Memory B cell (primary cell): ENCODE data around the gene LARGE1.

Experiments
- ATAC-seq: fragments of 150-1000 bp; cut with Tn5 transposase; 2 replicates; pipeline ENCODE4 v1.10.0; 2021; ENCODE audit warnings: low read depth, mild to moderate bottlenecking, moderate library complexity
- DNase-seq, 2 donors: peaks; one replicate each; pipeline ENCODE4 v3.0.0; 2022; ENCODE audit warnings: low spot score in 2 of 2
- H3K27ac Mint-ChIP-seq: one replicate; pipeline ENCODE4 v1.8.0; 2022; ENCODE audit warnings: mild to moderate bottlenecking, moderate library complexity, mixed read lengths
- H3K27me3 Mint-ChIP-seq: one replicate; pipeline ENCODE4 v1.8.0; 2022; ENCODE audit warnings: mixed read lengths
- H3K36me3 Mint-ChIP-seq: one replicate; pipeline ENCODE4 v1.8.0; 2022; ENCODE audit warnings: mild to moderate bottlenecking, mixed read lengths
- H3K4me1 Mint-ChIP-seq: one replicate; pipeline ENCODE4 v1.8.0; 2022; ENCODE audit warnings: mixed read lengths
- H3K4me3 Mint-ChIP-seq: one replicate; pipeline ENCODE4 v1.8.0; 2022; ENCODE audit warnings: mild to moderate bottlenecking, moderate library complexity, mixed read lengths
- H3K9me3 Mint-ChIP-seq: one replicate; pipeline ENCODE4 v1.8.0; 2022; ENCODE audit warnings: mixed read lengths

LARGE1 gene

DNA sequence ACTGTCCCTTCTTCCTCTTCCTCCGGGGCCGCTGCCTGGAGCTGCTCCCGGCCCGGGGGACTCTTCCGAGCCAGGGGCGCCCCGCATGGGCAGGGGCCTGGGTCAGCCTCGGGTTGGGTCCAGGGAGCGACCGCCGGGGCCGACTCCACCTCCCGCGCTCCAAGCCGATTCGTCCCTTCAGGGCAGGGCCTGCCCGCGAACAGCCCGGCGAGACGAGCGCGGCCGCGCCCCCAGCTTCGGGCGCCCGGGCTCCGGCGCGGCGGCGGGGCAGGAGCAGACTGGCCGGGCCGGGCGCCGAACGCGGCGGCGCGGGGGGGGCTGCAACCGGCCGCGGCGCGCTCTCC is at the start of gene LARGE1:
LARGE1 (minus strand) TSS at position 280 of the 344 bp plus-strand sequence.
- ATAC-seq, result peak; percentile 1
- H3K27ac Mint-ChIP-seq, result peak within 1 kb of the TSS; percentile 8

DNA sequence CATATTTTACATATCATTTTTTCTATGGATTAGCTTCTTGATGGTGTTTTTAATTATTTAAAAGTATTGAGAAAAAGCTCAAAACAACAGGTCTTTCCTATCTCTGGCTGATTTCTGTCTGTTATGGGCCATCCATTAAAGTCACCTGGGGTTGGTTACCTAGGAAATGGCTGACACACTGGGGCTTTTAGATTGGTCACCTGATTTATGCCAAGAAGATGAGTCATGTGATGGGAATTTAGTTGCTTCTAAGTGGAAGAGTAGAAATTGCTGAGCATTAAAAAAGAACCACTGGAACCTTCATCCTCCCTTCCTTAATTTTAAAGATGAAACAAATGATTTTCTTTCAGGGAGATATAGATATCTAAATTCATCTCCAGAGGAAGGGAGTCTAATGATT is 48.8 kb upstream of the LARGE1 start:
- no peak overlapping the region for H3K27ac Mint-ChIP-seq

More for the DNA sequence above, at the start of gene LARGE1:
- Mint-ChIP-seq H3K4me1 (peaks cover 23% of the 10 kb centered on the region), H3K27me3 (peaks cover 8% of the 10 kb centered on the region), H3K4me3 (peak within 1 kb of the TSS; percentile 94), H3K9me3 (no peaks in the 10 kb centered on the region), H3K36me3 (peaks cover 2% of the 10 kb centered on the region)
- peak; percentile 5 to 44 for DNase-seq

DNA sequence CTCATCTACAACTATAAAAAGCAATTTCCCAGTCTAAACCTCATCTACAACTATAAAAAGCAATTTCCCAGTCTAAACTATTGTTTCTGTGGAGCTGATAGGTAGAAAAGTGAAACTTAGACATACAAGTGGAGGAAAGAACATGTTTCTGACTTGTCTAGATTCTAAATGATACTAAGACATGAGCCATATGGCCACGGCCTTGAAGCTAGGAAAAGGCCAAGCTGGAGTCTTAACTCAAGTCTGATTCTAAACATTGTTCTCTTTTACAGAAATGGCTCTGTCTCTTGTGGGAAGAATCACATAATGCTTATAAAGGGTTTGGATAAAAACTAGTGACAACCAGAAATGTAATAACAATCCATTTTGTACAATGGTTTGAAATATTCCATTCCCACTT is 43.8 kb upstream of the LARGE1 start:
- DNase-seq, result no peak
- ATAC-seq, result no peak
- H3K36me3 Mint-ChIP-seq, result no peaks in the 10 kb centered on the region
- H3K27ac Mint-ChIP-seq, result no peak overlapping the region
- no peaks in the 10 kb centered on the region for H3K27me3 Mint-ChIP-seq
- no peaks in the 10 kb centered on the region for H3K9me3 Mint-ChIP-seq
- peaks cover 4% of the 10 kb centered on the region for H3K4me1 Mint-ChIP-seq
- no peak overlapping the region for H3K4me3 Mint-ChIP-seq

More for the DNA sequence above, 48.8 kb upstream of the LARGE1 start:
- Mint-ChIP-seq H3K36me3 (no peaks in the 10 kb centered on the region), H3K9me3 (no peaks in the 10 kb centered on the region), H3K27me3 (peaks cover 2% of the 10 kb centered on the region), H3K4me1 (no peaks in the 10 kb centered on the region), H3K4me3 (no peak overlapping the region)
- DNase-seq (no peak), ATAC-seq (no peak)

- Mint-ChIP-seq H3K36me3 (no peaks in the 10 kb centered on the region), H3K27me3 (no peaks in the 10 kb centered on the region), H3K4me3 (no peak overlapping the region), H3K4me1 (peaks cover 4% of the 10 kb centered on the region), H3K9me3 (no peaks in the 10 kb centered on the region), H3K27ac (no peak overlapping the region)
- ATAC-seq (peak; percentile 74), DNase-seq (no peak)
These were observed 42.1 kb upstream of the LARGE1 start for GRCh38 chr22:33962409-33962808.

DNA sequence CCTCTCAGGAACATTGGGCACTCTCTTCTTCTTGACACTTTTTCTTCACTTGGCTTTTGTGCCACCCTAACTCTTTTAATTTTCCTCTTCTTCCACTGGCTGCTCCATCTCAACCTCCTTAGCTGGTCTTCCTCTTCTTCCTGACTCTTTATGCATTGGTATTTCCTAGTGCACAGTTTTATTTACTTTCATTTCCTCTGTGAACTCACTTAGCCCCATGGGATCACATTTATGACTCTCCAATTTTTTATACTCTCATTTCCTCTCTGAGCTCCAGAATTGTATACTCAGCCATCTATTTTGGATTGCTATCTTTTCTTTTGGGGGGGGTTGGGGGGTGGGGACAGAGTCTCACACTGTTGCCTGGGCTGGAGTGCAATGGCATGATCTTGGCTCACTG is 38.5 kb upstream of the LARGE1 start:
- no peak overlapping the region for H3K4me3 Mint-ChIP-seq
- no peaks in the 10 kb centered on the region for H3K9me3 Mint-ChIP-seq
- DNase-seq (no peak), ATAC-seq (peak; percentile 45)
- no peaks in the 10 kb centered on the region for H3K27me3 Mint-ChIP-seq
- peaks cover 4% of the 10 kb centered on the region for H3K4me1 Mint-ChIP-seq
- no peaks in the 10 kb centered on the region for H3K36me3 Mint-ChIP-seq
- no peak overlapping the region for H3K27ac Mint-ChIP-seq

DNA sequence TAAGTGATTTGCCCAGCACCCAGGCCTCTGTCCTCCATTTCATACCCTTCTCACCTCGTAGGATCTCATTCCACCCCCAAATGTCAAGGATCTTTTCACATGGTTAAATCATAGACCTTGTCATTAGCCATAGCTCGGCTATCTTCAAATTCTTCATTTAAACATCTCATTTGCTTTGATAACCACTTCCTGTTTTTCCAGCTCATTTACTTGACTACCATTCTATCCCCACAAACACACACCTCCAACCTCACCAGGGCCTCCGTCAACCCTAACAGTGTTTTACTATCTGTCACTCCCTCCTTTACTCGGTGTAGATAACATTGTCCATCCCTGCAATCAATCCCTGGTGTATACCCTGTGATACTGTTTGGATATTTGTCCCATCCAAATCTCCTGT is 36.8 kb upstream of the LARGE1 start:
- DNase-seq (no peak), ATAC-seq (peak; percentile 43)
- Mint-ChIP-seq H3K27me3 (peaks cover 4% of the 10 kb centered on the region), H3K4me3 (no peak overlapping the region), H3K36me3 (no peaks in the 10 kb centered on the region), H3K4me1 (no peaks in the 10 kb centered on the region), H3K9me3 (no peaks in the 10 kb centered on the region), H3K27ac (no peak overlapping the region)

GRCh38 chr22:33952776-33953175 is 32.5 kb upstream of the LARGE1 start:
- Mint-ChIP-seq H3K27ac (no peak overlapping the region), H3K27me3 (peaks cover 6% of the 10 kb centered on the region), H3K4me1 (no peaks in the 10 kb centered on the region), H3K36me3 (no peaks in the 10 kb centered on the region), H3K9me3 (no peaks in the 10 kb centered on the region), H3K4me3 (no peak overlapping the region)
- DNase-seq (no peak), ATAC-seq (no peak)

DNA sequence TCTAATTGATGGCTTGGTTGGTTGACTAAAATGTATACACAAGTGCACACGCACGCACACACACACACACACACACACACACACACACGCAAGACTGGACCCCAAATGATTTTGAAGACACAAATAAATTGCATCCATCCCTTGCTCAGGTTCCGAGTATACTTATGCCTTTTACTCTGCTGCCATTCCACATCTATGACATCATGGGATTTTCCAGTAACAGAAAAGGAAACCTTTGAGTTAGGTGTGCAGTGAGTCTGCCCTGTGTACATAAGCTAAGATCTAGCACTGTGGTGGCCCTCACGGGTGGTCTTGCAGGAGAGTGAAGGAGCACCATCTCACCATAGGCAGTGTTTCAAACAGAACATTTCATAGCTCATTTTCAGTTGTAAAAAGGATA is 20.5 kb upstream of the LARGE1 start:
- H3K4me1 Mint-ChIP-seq, result no peaks in the 10 kb centered on the region
- H3K4me3 Mint-ChIP-seq, result no peak overlapping the region
- ATAC-seq, result no peak

GRCh38 chr22:33932997-33933396 is 12.7 kb upstream of the LARGE1 start:
- DNase-seq, result no peak
- Mint-ChIP-seq H3K9me3 (no peaks in the 10 kb centered on the region), H3K27ac (no peak overlapping the region), H3K36me3 (no peaks in the 10 kb centered on the region), H3K4me1 (no peaks in the 10 kb centered on the region), H3K4me3 (no peak overlapping the region), H3K27me3 (peaks cover 14% of the 10 kb centered on the region)
- ATAC-seq, result no peak

More for the DNA sequence above, 20.5 kb upstream of the LARGE1 start:
- DNase-seq, result no peak
- H3K36me3 Mint-ChIP-seq, result no peaks in the 10 kb centered on the region
- no peak overlapping the region for H3K27ac Mint-ChIP-seq
- H3K9me3 Mint-ChIP-seq, result peaks cover 4% of the 10 kb centered on the region
- peaks cover 5% of the 10 kb centered on the region for H3K27me3 Mint-ChIP-seq

DNA sequence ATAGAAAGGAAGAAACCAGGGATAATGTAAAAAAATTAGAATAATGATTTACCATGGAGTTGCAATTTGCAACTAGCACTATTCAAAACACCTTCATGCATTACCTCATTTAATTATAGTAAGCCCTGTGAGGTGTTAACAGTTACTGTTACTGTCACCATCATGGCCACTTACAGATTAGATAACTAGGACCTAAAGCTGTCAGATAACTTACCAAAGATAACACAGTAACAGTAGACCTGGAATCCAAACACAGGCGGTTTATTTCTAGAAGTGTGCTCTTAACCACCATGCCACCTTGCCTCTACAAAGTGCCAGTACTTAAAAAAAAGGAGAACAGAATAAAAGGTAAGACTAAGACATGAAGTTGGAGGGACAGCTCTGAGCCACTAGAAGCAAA is 11.1 kb upstream of the LARGE1 start:
- peaks cover 10% of the 10 kb centered on the region for H3K27me3 Mint-ChIP-seq

DNA sequence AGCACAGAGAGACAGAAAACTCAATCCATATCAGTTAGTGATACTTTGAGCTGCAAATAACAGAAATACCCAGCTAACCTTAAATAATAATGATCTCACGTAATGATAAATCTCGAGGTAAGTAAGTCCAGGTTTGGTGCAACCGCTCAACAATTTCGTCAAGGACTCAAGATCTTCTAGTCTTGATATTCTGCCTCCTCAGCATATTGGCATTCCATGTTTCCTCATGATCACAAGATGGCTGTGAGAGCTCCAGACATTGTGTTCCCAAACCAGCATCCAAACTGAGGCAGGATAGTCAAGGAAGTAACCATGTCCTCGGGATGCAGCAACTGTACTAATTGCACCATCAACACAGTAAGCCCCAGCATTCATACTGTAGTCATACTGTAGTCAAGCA is 7.5 kb upstream of the LARGE1 start:
- Mint-ChIP-seq H3K27ac (no peak overlapping the region), H3K4me1 (peaks cover 2% of the 10 kb centered on the region), H3K27me3 (peaks cover 7% of the 10 kb centered on the region), H3K9me3 (no peaks in the 10 kb centered on the region), H3K36me3 (no peaks in the 10 kb centered on the region), H3K4me3 (no peak overlapping the region)
- ATAC-seq, result no peak
- no peak for DNase-seq

More for the DNA sequence above, 11.1 kb upstream of the LARGE1 start:
- no peaks in the 10 kb centered on the region for H3K36me3 Mint-ChIP-seq
- H3K4me1 Mint-ChIP-seq, result no peaks in the 10 kb centered on the region
- no peak overlapping the region for H3K4me3 Mint-ChIP-seq
- H3K9me3 Mint-ChIP-seq, result no peaks in the 10 kb centered on the region
- no peak overlapping the region for H3K27ac Mint-ChIP-seq
- DNase-seq, result no peak
- ATAC-seq, result no peak

DNA sequence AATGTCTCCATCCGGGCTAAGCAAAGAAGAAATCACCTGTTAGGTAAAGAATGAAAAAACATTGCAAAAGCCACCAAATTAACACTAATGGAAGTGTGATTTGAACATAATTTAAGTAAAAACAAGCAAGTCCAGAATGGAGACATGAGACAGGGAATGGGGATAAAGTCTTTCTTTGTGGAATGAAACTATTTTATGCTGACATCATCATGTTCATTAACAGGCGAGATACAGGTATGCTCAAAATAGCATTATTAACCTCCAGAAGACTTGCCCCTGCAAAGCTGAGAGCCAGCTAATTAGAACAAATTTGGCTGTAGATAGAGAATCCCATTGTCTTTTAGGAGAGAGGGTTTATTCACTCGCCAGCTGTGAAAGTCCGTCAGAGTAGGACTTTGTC is 4.9 kb upstream of the LARGE1 start:
- Mint-ChIP-seq H3K27me3 (peaks cover 4% of the 10 kb centered on the region), H3K9me3 (no peaks in the 10 kb centered on the region), H3K27ac (no peak overlapping the region), H3K4me1 (peaks cover 7% of the 10 kb centered on the region), H3K4me3 (no peak overlapping the region), H3K36me3 (no peaks in the 10 kb centered on the region)
- no peak for ATAC-seq
- DNase-seq, result no peak

GRCh38 chr22:33923660-33924246 is 3.5 kb upstream of the LARGE1 start:
- ATAC-seq (no peak), DNase-seq (peak; percentile 50 to 54)
- Mint-ChIP-seq H3K9me3 (no peaks in the 10 kb centered on the region), H3K36me3 (no peaks in the 10 kb centered on the region), H3K27me3 (peaks cover 5% of the 10 kb centered on the region), H3K27ac (no peak overlapping the region), H3K4me3 (no peak overlapping the region), H3K4me1 (peaks cover 13% of the 10 kb centered on the region)

DNA sequence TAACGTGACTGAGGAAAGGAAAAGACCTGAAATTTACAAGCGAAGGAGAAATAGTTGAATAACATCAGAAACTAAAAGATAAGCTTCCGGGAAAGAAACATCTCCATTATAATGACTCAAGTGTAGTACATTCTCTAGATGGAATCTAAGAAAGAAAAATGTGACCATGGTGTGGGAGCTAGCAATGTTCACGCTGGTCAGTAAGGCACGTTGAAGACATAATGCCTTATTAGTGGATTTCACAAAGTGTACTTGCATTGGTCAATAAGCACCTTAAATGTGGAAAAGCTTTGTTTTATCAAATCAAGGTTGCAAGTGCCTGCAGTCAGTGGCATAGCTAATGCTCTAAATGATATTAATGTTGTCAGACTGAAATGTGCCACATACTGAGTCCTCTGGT is 2.8 kb upstream of the LARGE1 start:
- Mint-ChIP-seq H3K27me3 (peaks cover 8% of the 10 kb centered on the region), H3K36me3 (no peaks in the 10 kb centered on the region), H3K9me3 (no peaks in the 10 kb centered on the region), H3K27ac (peak overlapping the region; percentile 11), H3K4me1 (peaks cover 16% of the 10 kb centered on the region), H3K4me3 (peak overlapping the region; percentile 83)
- DNase-seq, result no peak
- no peak for ATAC-seq

- peaks cover 21% of the 10 kb centered on the region for H3K4me1 Mint-ChIP-seq
- peak overlapping the region; percentile 83 for H3K4me3 Mint-ChIP-seq
- H3K36me3 Mint-ChIP-seq, result no peaks in the 10 kb centered on the region
- peak in 1 of 2 donors; percentile 29 for DNase-seq
- peaks cover 8% of the 10 kb centered on the region for H3K27me3 Mint-ChIP-seq
- H3K27ac Mint-ChIP-seq, result peak overlapping the region; percentile 11
- no peaks in the 10 kb centered on the region for H3K9me3 Mint-ChIP-seq
- ATAC-seq, result no peak
These were observed 2.0 kb upstream of the LARGE1 start for GRCh38 chr22:33922349-33922681.
